Heart left ventricle (tissue), 13 donors: ENCODE results near the gene C10orf62.

Experiments
- POLR2A ChIP-seq, 2 donors: fragments of 450-650 bp; IDR thresholded peaks; one replicate each; pipeline ENCODE4 v1.6.1; 2017; ENCODE audit warnings: antibody characterized with exemption in 2 of 2, mild to moderate bottlenecking in 2 of 2, moderate library complexity in 2 of 2
- TF ChIP-seq, protein P1 (sequence below), 12 donors: fragments of 200-600 bp; sonication (generic) in 4 of 12; IDR thresholded peaks; one replicate each; pipeline versions ENCODE4 v1.5.0 to v1.8.0; 2018 to 2022; ENCODE audit warnings: antibody characterized with exemption in 12 of 12, mild to moderate bottlenecking in 5 of 12
- donor health status: ischemic (EF 13 %, LVEDD 7.1; RV severe dilation, severe dysfunction).
- donor health status: DM: no; HTN: yes; CAD: no.
- donor health status: DM: no; HTN: no; CAD: no.
- donor health status: ischemic (EF 25% LVEDD 6.9; RV normal size, moderate dysfunction).
- donor health status: ischemic (EF 25% LVEDD 5.7; RV mildly dilated, moderate dysfunction).
- donor health status: ischemic (EF 35%, LVEDD 5.7; RV mildly dilated, moderate dysfunction).
- donor health status: nonischemic (EF 11% LVEDD 7.7; RV severe dilation, severe dysfunction).
- donor health status: DM: yes; HTN: yes; CAD: no.
- donor health status: PGD.
- donor health status: ischemic (EF 29% LVEDD 5.4; RV normal size, mild dysfunction).
- donor health status: nonischemic (EF 23%, LVEDD 6.1; RV moderate dilation, normal function).

DNA sequence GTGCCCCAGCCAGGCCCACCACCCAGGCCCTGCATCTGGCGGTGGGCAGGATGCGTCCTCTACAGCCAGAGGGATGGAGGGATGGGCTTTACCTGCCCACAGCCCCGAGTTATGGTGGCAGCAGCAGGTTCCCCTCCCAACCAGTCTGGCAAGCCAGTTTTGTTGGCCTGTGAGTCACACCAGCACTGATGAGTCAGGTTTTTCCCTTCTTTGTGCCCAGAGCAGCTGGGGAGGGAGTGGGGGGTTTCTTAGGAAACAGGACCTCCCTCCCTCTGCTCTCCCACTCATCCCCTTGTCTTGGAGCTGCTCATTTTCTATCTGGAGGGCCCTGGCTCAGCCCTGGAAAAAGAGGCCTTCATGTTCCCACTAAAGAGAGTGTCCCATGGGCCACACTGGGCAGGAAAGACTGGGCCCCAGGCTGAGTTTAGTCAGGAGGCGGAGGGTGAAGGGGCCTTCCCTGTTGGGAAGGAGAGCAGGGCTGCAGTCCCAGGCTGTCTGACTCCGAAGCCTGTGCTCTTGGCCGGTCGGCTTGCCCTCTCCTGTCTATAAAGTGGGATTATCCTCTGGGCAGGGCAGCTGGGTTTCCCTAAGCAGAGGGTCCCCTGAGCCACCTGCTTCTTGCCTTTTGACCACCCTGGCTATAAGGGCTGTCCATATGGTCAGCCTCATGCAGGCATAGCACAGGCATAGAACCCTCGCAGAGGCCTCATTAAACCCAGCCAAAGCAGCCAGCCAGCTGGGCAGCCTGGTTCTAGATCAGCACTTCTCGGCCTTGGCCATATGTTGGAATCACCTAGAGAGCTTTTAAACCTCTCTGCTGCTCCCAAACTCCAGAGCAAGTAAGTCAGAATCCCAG, 47.1 kb upstream of the C10orf62 start:
- TF ChIP-seq, protein P1, sequence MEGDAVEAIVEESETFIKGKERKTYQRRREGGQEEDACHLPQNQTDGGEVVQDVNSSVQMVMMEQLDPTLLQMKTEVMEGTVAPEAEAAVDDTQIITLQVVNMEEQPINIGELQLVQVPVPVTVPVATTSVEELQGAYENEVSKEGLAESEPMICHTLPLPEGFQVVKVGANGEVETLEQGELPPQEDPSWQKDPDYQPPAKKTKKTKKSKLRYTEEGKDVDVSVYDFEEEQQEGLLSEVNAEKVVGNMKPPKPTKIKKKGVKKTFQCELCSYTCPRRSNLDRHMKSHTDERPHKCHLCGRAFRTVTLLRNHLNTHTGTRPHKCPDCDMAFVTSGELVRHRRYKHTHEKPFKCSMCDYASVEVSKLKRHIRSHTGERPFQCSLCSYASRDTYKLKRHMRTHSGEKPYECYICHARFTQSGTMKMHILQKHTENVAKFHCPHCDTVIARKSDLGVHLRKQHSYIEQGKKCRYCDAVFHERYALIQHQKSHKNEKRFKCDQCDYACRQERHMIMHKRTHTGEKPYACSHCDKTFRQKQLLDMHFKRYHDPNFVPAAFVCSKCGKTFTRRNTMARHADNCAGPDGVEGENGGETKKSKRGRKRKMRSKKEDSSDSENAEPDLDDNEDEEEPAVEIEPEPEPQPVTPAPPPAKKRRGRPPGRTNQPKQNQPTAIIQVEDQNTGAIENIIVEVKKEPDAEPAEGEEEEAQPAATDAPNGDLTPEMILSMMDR (IDR thresholded peaks at IDR 0.05) = no peak
- TF ChIP-seq POLR2A (IDR thresholded peaks at IDR 0.05) = no peak
